Measurements from ENCODE around the gene CALHM3. TPM values are rescaled to one million over a fixed set of nuclear protein-coding genes. Genes with fewer than 3 reads are reported as not detected.

The CALHM3 gene
- total and polyA plus RNA-seq, 2 of the 13 experiments (the other 11 are each of a cell fraction or from before 2014, with no cell fraction given), result not detected

- TF ChIP-seq SKIL (CRISPR knock-in tag; IDR thresholded peaks at IDR 0.05; ENCODE audit: borderline replicate concordance) (peak; percentile 59), ZNF205 (CRISPR knock-in tag; IDR thresholded peaks at IDR 0.05) (0 out of 2 replicates have a peak, but pooled peaks have one; percentile 37), THAP8 (CRISPR knock-in tag; IDR thresholded peaks at IDR 0.05; ENCODE audit: borderline replicate concordance) (no peak), FOSL2 (CRISPR knock-in tag; IDR thresholded peaks at IDR 0.05) (peak; percentile 100), RCOR2 (CRISPR knock-in tag; IDR thresholded peaks at IDR 0.05) (0 out of 2 replicates have a peak, but pooled peaks have one; percentile 19), ZNF7 (CRISPR knock-in tag; IDR thresholded peaks at IDR 0.05) (peak; percentile 13; the same call in 1 of the 2 replicates), ZNF614 (CRISPR knock-in tag; IDR thresholded peaks at IDR 0.05; ENCODE audit: borderline replicate concordance) (peak; percentile 63; the same call in 1 of the 2 replicates), NFKBIZ (CRISPR knock-in tag; IDR thresholded peaks at IDR 0.05) (no peak), SOX6 (IDR thresholded peaks at IDR 0.05) (no peak), SOX6 (CRISPR knock-in tag; IDR thresholded peaks at IDR 0.05) (peak; percentile 83), HHEX (CRISPR knock-in tag; IDR thresholded peaks at IDR 0.05) (peak; percentile 58; the same call in 1 of the 2 replicates), MAFK (conservative IDR thresholded peaks at IDR 0.05 in 1 of 2, IDR thresholded peaks at IDR 0.05 in 1 of 2; ENCODE audit: low read length in 2 of 2) (peak; percentile 71 to 75), SKI (IDR thresholded peaks at IDR 0.05; ENCODE audit: partially characterized antibody) (peak; percentile 54), ZFX (CRISPR knock-in tag; IDR thresholded peaks at IDR 0.05; ENCODE audit: low read depth) (0 out of 2 replicates have a peak, but pooled peaks have one; percentile 15), SMARCC2 (IDR thresholded peaks at IDR 0.05) (0 out of 2 replicates have a peak, but pooled peaks have one; percentile 49), FOXO1 (CRISPR knock-in tag; IDR thresholded peaks at IDR 0.05) (peak; percentile 88), FOXA1 (IDR thresholded peaks at IDR 0.05) (peak; percentile 45; the same call in 1 of the 2 replicates), FOXA1 (CRISPR knock-in tag; IDR thresholded peaks at IDR 0.05) (peak; percentile 96), ERF (CRISPR knock-in tag; IDR thresholded peaks at IDR 0.05) (peak; percentile 66; the same call in 1 of the 2 replicates)
- TF ChIP-seq, protein P1, sequence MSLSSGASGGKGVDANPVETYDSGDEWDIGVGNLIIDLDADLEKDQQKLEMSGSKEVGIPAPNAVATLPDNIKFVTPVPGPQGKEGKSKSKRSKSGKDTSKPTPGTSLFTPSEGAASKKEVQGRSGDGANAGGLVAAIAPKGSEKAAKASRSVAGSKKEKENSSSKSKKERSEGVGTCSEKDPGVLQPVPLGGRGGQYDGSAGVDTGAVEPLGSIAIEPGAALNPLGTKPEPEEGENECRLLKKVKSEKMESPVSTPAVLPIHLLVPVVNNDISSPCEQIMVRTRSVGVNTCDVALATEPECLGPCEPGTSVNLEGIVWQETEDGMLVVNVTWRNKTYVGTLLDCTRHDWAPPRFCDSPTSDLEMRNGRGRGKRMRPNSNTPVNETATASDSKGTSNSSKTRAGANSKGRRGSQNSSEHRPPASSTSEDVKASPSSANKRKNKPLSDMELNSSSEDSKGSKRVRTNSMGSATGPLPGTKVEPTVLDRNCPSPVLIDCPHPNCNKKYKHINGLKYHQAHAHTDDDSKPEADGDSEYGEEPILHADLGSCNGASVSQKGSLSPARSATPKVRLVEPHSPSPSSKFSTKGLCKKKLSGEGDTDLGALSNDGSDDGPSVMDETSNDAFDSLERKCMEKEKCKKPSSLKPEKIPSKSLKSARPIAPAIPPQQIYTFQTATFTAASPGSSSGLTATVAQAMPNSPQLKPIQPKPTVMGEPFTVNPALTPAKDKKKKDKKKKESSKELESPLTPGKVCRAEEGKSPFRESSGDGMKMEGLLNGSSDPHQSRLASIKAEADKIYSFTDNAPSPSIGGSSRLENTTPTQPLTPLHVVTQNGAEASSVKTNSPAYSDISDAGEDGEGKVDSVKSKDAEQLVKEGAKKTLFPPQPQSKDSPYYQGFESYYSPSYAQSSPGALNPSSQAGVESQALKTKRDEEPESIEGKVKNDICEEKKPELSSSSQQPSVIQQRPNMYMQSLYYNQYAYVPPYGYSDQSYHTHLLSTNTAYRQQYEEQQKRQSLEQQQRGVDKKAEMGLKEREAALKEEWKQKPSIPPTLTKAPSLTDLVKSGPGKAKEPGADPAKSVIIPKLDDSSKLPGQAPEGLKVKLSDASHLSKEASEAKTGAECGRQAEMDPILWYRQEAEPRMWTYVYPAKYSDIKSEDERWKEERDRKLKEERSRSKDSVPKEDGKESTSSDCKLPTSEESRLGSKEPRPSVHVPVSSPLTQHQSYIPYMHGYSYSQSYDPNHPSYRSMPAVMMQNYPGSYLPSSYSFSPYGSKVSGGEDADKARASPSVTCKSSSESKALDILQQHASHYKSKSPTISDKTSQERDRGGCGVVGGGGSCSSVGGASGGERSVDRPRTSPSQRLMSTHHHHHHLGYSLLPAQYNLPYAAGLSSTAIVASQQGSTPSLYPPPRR (CRISPR knock-in tag; IDR thresholded peaks at IDR 0.05; ENCODE audit: borderline replicate concordance), result peak; percentile 50; the same call in 1 of the 2 replicates
- TF ChIP-seq, protein P2, sequence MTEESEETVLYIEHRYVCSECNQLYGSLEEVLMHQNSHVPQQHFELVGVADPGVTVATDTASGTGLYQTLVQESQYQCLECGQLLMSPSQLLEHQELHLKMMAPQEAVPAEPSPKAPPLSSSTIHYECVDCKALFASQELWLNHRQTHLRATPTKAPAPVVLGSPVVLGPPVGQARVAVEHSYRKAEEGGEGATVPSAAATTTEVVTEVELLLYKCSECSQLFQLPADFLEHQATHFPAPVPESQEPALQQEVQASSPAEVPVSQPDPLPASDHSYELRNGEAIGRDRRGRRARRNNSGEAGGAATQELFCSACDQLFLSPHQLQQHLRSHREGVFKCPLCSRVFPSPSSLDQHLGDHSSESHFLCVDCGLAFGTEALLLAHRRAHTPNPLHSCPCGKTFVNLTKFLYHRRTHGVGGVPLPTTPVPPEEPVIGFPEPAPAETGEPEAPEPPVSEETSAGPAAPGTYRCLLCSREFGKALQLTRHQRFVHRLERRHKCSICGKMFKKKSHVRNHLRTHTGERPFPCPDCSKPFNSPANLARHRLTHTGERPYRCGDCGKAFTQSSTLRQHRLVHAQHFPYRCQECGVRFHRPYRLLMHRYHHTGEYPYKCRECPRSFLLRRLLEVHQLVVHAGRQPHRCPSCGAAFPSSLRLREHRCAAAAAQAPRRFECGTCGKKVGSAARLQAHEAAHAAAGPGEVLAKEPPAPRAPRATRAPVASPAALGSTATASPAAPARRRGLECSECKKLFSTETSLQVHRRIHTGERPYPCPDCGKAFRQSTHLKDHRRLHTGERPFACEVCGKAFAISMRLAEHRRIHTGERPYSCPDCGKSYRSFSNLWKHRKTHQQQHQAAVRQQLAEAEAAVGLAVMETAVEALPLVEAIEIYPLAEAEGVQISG (CRISPR knock-in tag; IDR thresholded peaks at IDR 0.05), result 0 out of 2 replicates have a peak, but pooled peaks have one; percentile 29
Observed at GRCh38 chr10:103504181-103504783, 25.2 kb upstream of the CALHM3 start (continued).
